Fibroblast of lung (primary cell): ENCODE measurements around the gene BRAF. TPM values are rescaled to one million over a fixed set of nuclear protein-coding genes. Genes with fewer than 3 reads are reported as not detected.

Experiments
- DNase-seq, 2 donors: peaks; one replicate each; pipeline versions ENCODE4 v3.0.0 to v3.0.0-alpha.2; 2010; ENCODE audit warnings: low read depth in 2 of 2
- H2AFZ ChIP-seq: 2 replicates; pipeline ENCODE4 v1.5.1; 2012; ENCODE audit warnings: low read length, control low read depth, inconsistent platforms
- H3K27ac ChIP-seq: 2 replicates; pipeline ENCODE4 v1.5.1; 2011; ENCODE audit warnings: low read length, control low read depth; ENCODE audit not compliant: insufficient read depth
- H3K27me3 ChIP-seq: 2 replicates; pipeline ENCODE4 v1.5.1; 2011; ENCODE audit warnings: mild to moderate bottlenecking, low read length; ENCODE audit not compliant: control insufficient read depth, insufficient read depth
- H3K36me3 ChIP-seq: 2 replicates; pipeline ENCODE4 v1.5.1; 2011; ENCODE audit warnings: low read length; ENCODE audit not compliant: control insufficient read depth, insufficient read depth
- H3K4me1 ChIP-seq: 2 replicates; pipeline ENCODE4 v1.5.1; 2011; ENCODE audit warnings: low read length; ENCODE audit not compliant: control insufficient read depth, insufficient read depth; ENCODE audit errors: extremely low read depth
- H3K4me2 ChIP-seq: 2 replicates; pipeline ENCODE4 v1.5.1; 2011; ENCODE audit warnings: low read length, control low read depth; ENCODE audit not compliant: insufficient read depth; ENCODE audit errors: extremely low read depth
- H3K4me3 ChIP-seq, 4 experiments: fragments of 200-600 bp in 1 of 4; sonication (generic) in 1 of 4; replicated peaks in 1 of 4; 2 replicates each; pipeline ENCODE4 v1.5.1; 2011 to 2016; ENCODE audit warnings: low read length in 4 of 4, low read depth in 3 of 4, mild to moderate bottlenecking in 3 of 4, control low read depth in 2 of 4, inconsistent platforms in 1 of 4, mixed read lengths in 1 of 4; ENCODE audit not compliant: insufficient read depth in 1 of 4; ENCODE audit errors: control extremely low read depth in 1 of 4
- H3K79me2 ChIP-seq: 2 replicates; pipeline ENCODE4 v1.5.1; 2012; ENCODE audit warnings: mild to moderate bottlenecking, low read length, inconsistent platforms; ENCODE audit not compliant: control insufficient read depth, insufficient read depth
- H3K9ac ChIP-seq: 2 replicates; pipeline ENCODE4 v1.5.1; 2011; ENCODE audit warnings: mild to moderate bottlenecking, low read length, control low read depth; ENCODE audit not compliant: insufficient read depth
- H3K9me3 ChIP-seq: 2 replicates; pipeline ENCODE4 v1.5.1; 2012; ENCODE audit warnings: low read depth, low read length; ENCODE audit not compliant: control insufficient read depth, insufficient read depth
- H4K20me1 ChIP-seq: 2 replicates; pipeline ENCODE4 v1.5.1; 2011; ENCODE audit warnings: low read length; ENCODE audit not compliant: control insufficient read depth, insufficient read depth; ENCODE audit errors: extremely low read depth
- CTCF ChIP-seq, 2 donors: IDR thresholded peaks in 1 of 2; conservative IDR thresholded peaks in 1 of 2; 1 replicate in 1 of 2; 2 replicates in 1 of 2; pipeline ENCODE4 v1.5.1; 2011 to 2012; ENCODE audit warnings: low read length in 2 of 2, control low read depth in 1 of 2, inconsistent platforms in 1 of 2, low read depth in 1 of 2, mild to moderate bottlenecking in 1 of 2
- EZH2 ChIP-seq: IDR thresholded peaks from 2 replicates; pipeline ENCODE4 v1.5.1; 2012; ENCODE audit warnings: low read length, control low read depth, mild to moderate bottlenecking; ENCODE audit errors: missing control alignments
- polyA plus RNA-seq, 2 donors: library from polyadenylated mRNA; depleted of rRNA in 1 of 2; stranded (reverse) in 1 of 2; unstranded in 1 of 2; fragments of >200 nt; gene quantifications; 2 replicates each; pipeline ENCODE4 v1.2.1, GENCODE V29; 2011 to 2012; ENCODE audit warnings: missing spikeins in 1 of 2
- total RNA-seq: library from RNA; depleted of rRNA; stranded (reverse); fragments of >200 nt; gene quantifications from 2 replicates; pipeline ENCODE4 v1.2.1, GENCODE V29; 2014

BRAF gene
- total and polyA plus RNA-seq, 2 donors (not counting 1 experiment from before 2014, with no cell fraction given) = 21.1 to 23.1 TPM

- H3K9ac ChIP-seq = no peak overlapping the region
- H3K36me3 ChIP-seq = no peaks in the 10 kb centered on the region
- H2AFZ ChIP-seq = no peak overlapping the region
- no peak overlapping the region for H3K4me3 ChIP-seq
- no peak for DNase-seq
- H3K4me2 ChIP-seq = no peak overlapping the region
- no peaks in the 10 kb centered on the region for H3K4me1 ChIP-seq
- TF ChIP-seq CTCF (conservative IDR thresholded peaks at IDR 0.05 in 1 of 2, IDR thresholded peaks at IDR 0.05 in 1 of 2; ENCODE audit: low read depth in 1 of 2, low read length in 2 of 2) (no peak), EZH2 (no peak)
- H3K79me2 ChIP-seq = peaks cover 25% of the 10 kb centered on the region
- no peaks in the 10 kb centered on the region for H4K20me1 ChIP-seq
- no peak overlapping the region for H3K27ac ChIP-seq
- no peaks in the 10 kb centered on the region for H3K27me3 ChIP-seq
- H3K9me3 ChIP-seq = no peaks in the 10 kb centered on the region
Measured at GRCh38 chr7:140870003-140870402, 54.7 kb downstream of the BRAF start.

DNA sequence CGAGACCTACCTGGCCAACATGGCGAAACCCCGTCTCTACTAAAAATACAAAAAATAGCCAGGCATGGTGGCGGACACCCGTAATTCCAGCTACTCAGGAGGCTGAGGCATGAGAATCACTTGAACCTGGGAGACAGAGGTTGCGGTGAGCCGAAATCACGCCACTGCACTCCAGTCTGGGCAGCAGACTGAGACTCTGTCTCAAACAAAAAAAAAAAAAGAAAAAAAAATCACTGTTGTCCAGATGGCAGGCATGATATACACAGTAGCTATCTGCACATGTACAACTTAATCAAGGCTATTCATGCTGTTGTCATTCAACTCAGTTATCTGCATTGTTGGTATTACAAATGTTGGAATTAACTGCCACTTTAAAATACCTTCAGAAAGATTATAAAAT, 55.3 kb downstream of the BRAF start:
- Histone ChIP-seq H3K79me2 (peaks cover 20% of the 10 kb centered on the region), H3K9ac (no peak overlapping the region), H3K4me3 (no peak overlapping the region), H3K27me3 (no peaks in the 10 kb centered on the region), H3K27ac (no peak overlapping the region), H3K4me2 (no peak overlapping the region), H2AFZ (no peak overlapping the region), H3K4me1 (no peaks in the 10 kb centered on the region), H4K20me1 (no peaks in the 10 kb centered on the region), H3K9me3 (no peaks in the 10 kb centered on the region), H3K36me3 (no peaks in the 10 kb centered on the region)
- no peak for TF ChIP-seq EZH2
- TF ChIP-seq CTCF (conservative IDR thresholded peaks at IDR 0.05 in 1 of 2, IDR thresholded peaks at IDR 0.05 in 1 of 2; ENCODE audit: low read depth in 1 of 2, low read length in 2 of 2) = no peak
- no peak for DNase-seq

GRCh38 chr7:140867467-140868462, 57.0 kb downstream of the BRAF start:
- Histone ChIP-seq H3K9me3 (no peaks in the 10 kb centered on the region), H3K36me3 (no peaks in the 10 kb centered on the region), H3K27ac (no peak overlapping the region), H4K20me1 (no peaks in the 10 kb centered on the region), H3K4me1 (no peaks in the 10 kb centered on the region), H3K27me3 (no peaks in the 10 kb centered on the region), H3K9ac (no peak overlapping the region), H3K4me2 (no peak overlapping the region), H3K4me3 (no peak overlapping the region), H3K79me2 (peaks cover 21% of the 10 kb centered on the region), H2AFZ (no peak overlapping the region)
- TF ChIP-seq CTCF (conservative IDR thresholded peaks at IDR 0.05 in 1 of 2, IDR thresholded peaks at IDR 0.05 in 1 of 2; ENCODE audit: low read depth in 1 of 2, low read length in 2 of 2) = no peak
- no peak for TF ChIP-seq EZH2
- no peak for DNase-seq
